ENCODE data around the gene TAS2R14. TPM values are rescaled to one million over a fixed set of nuclear protein-coding genes. Genes with fewer than 3 reads are reported as not detected.
A peak's percentile ranks its signal among the peaks of the same experiment; 100 is the strongest.

Gene TAS2R14
- total RNA-seq, 6 experiments from 2014 or later = 0.81 to 4.2 (median 1.6) TPM

DNA sequence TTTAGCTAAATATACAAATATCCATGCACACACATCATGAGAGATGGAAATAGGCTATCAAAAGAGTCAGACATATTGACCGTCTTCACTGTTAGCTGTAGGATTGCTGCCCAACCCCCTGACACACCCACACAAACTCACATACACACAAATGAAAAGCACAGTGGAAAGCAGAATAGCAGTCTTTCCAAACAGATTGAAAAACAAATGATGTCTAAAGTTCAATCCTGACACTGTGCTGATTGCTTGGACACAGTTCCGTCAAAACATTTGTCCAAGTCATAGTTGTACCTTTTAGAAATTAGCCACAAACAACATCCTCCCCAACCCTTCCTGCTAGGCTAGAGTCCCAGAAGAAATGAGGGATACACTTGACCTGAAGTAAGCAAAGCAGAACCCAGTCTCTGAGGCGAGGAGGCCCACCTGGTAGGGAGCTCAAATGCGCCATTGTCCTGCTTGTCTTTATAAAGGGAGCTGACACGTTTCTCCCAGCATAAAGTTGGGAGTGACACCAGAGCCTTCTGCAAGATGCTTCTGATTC, 10.2 kb downstream of the TAS2R14 start, which contains the start of gene PRH2:
Gene PRH2, plus strand, starts transcription at position 491 of the 541 bp plus-strand sequence. Its CDS starts 38 bp downstream, at position 529.
- ATAC-seq (peak; percentile 62 to 90 (median 76)), DNase-seq (no peak)
- no peak for TF ChIP-seq POLR2A (IDR thresholded peaks at IDR 0.05)
- TF ChIP-seq, protein P1, sequence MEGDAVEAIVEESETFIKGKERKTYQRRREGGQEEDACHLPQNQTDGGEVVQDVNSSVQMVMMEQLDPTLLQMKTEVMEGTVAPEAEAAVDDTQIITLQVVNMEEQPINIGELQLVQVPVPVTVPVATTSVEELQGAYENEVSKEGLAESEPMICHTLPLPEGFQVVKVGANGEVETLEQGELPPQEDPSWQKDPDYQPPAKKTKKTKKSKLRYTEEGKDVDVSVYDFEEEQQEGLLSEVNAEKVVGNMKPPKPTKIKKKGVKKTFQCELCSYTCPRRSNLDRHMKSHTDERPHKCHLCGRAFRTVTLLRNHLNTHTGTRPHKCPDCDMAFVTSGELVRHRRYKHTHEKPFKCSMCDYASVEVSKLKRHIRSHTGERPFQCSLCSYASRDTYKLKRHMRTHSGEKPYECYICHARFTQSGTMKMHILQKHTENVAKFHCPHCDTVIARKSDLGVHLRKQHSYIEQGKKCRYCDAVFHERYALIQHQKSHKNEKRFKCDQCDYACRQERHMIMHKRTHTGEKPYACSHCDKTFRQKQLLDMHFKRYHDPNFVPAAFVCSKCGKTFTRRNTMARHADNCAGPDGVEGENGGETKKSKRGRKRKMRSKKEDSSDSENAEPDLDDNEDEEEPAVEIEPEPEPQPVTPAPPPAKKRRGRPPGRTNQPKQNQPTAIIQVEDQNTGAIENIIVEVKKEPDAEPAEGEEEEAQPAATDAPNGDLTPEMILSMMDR (IDR thresholded peaks at IDR 0.05) = no peak
- Histone ChIP-seq H3K4me1 (no peaks in the 10 kb centered on the region), H3K27ac (no peak within 1 kb of the TSS), H3K9me3 (no peaks in the 10 kb centered on the region), H3K36me3 (no peaks in the 10 kb centered on the region), H3K27me3 (no peaks in the 10 kb centered on the region), H3K4me3 (no peak within 1 kb of the TSS)
- intact Hi-C loops (cut with DNase I) = no loop called here
- WGBS (ENCODE audit: insufficient coverage, low coverage, low lambda C conversion rate, missing lambda C conversion rate) = 67% methylated on average over 5 of the region's 5 CpGs

DNA sequence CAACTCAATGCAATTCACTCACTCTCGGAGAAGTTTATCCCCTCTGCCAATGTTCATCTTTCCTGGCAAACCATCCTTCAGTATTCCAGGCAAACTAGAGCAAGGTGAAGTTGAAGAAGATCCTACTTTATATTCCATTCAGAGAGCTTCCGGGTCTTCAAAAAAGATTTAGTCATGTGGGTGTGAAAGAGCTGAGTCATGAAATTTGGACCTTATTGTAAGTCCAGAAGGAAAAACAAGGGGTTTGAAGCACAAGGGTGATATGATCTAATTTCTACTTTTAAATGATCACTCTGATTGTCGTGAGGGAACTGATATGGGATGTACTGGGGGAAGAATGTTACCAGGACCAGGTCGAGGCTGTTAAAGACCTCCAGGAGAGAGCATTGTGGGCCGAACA, 12.8 kb downstream of the TAS2R14 start:
- Histone ChIP-seq H3K9me3 (no peaks in the 10 kb centered on the region), H3K4me3 (no peak overlapping the region), H3K4me1 (no peaks in the 10 kb centered on the region), H3K27ac (no peak overlapping the region), H3K36me3 (no peaks in the 10 kb centered on the region), H3K27me3 (no peaks in the 10 kb centered on the region)
- 91% methylated on average over 5 of the region's 5 CpGs for WGBS (ENCODE audit: insufficient coverage, low coverage, low lambda C conversion rate, missing lambda C conversion rate)
- TF ChIP-seq, protein P1 (IDR thresholded peaks at IDR 0.05) = no peak
- TF ChIP-seq POLR2A (IDR thresholded peaks at IDR 0.05) = no peak
- intact Hi-C loops (cut with DNase I) = no loop called here
- ATAC-seq (no peak), DNase-seq (no peak)

DNA sequence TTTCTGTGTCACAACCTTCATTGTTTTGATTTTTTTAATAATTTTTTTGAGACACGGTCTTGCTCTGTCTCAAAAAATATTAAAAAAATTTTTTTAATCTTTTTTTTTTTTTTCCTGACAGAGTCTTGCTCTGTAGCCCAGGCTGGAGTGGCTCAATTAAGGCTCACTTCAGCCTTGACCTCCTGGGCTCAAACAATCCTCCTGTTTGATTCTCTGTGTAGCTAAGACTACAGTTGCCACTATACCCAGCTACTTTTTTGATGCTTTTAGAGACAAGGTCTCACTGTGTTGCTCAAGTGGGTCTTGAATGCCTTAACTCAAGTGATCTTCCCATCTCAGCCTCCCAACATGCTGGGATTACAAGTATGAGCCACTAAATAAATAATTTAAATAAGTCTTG, 19.3 kb downstream of the TAS2R14 start:
- WGBS (ENCODE audit: insufficient coverage, low coverage, low lambda C conversion rate, missing lambda C conversion rate) = 100% methylated on average over 1 of the region's 1 CpG
- H3K4me1 ChIP-seq = no peaks in the 10 kb centered on the region
- no peaks in the 10 kb centered on the region for H3K36me3 ChIP-seq
- intact Hi-C loops (cut with DNase I) = no loop called here
- H3K27me3 ChIP-seq = no peaks in the 10 kb centered on the region
- H3K27ac ChIP-seq = no peak overlapping the region
- no peak for TF ChIP-seq POLR2A (IDR thresholded peaks at IDR 0.05)
- TF ChIP-seq, protein P1 (IDR thresholded peaks at IDR 0.05) = no peak
- DNase-seq = no peak
- ATAC-seq = no peak
- no peaks in the 10 kb centered on the region for H3K9me3 ChIP-seq
- H3K4me3 ChIP-seq = no peak overlapping the region

DNA sequence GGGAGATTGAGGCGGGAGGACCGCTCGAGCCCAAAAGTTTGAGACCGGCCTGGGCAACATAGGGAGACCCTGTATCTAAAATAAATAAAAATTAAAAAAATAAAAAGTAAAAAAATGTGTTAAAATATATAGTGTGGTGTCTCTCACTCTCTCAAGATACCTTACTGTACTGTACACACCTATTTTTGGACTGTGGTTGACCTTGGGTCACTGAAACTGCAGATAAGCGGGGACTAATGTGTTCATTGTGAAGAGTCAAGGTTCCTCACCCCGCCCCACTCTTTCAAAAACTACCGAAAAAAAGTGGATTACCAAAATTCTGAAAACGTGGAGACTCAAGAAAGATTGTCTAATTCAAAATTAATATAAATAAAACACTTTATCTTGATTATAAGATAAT, 28.7 kb downstream of the TAS2R14 start:
- no peaks in the 10 kb centered on the region for H3K4me1 ChIP-seq
- no peak overlapping the region for H3K4me3 ChIP-seq
- H3K36me3 ChIP-seq = no peaks in the 10 kb centered on the region
- ATAC-seq = no peak
- 64% methylated on average over 8 of the region's 8 CpGs for WGBS (ENCODE audit: insufficient coverage, low coverage, low lambda C conversion rate, missing lambda C conversion rate)
- H3K9me3 ChIP-seq = no peaks in the 10 kb centered on the region
- intact Hi-C loops (cut with DNase I) = no loop called here
- DNase-seq = no peak
- H3K27me3 ChIP-seq = no peaks in the 10 kb centered on the region
- TF ChIP-seq POLR2A (IDR thresholded peaks at IDR 0.05) = no peak
- TF ChIP-seq, protein P1 (IDR thresholded peaks at IDR 0.05) = no peak
- no peak overlapping the region for H3K27ac ChIP-seq

DNA sequence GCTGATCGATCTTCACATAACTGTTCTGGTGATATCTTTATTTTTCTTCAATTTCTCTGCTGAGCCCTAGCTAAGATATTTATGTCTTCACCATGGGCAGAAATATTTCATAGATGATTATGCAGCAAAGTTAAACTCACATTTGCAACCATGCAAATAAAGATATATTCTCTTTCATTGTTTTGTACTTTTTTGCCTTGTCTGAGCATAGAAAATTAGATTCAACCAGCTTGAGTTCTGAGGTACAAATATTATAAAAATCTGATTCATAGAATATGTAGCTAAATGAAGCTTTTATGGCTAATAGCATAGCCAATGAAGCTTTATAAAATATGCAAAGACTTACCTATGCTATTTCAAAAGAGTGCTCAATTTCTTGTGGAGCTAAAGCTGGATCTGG, 29.6 kb downstream of the TAS2R14 start, which contains the start of gene TAS2R13:
Gene TAS2R13, minus strand, starts transcription at position 101 of the 400 bp plus-strand sequence. CDS start 264 bp downstream, outside the sequence.
- Histone ChIP-seq H3K4me3 (no peak within 1 kb of the TSS), H3K4me1 (no peaks in the 10 kb centered on the region), H3K27me3 (no peaks in the 10 kb centered on the region), H3K27ac (no peak within 1 kb of the TSS), H3K9me3 (no peaks in the 10 kb centered on the region), H3K36me3 (no peaks in the 10 kb centered on the region)
- intact Hi-C loops (cut with DNase I) = no loop called here
- WGBS (ENCODE audit: insufficient coverage, low coverage, low lambda C conversion rate, missing lambda C conversion rate) = 93% methylated on average over 1 of the region's 1 CpG
- ATAC-seq = no peak
- DNase-seq = no peak
- no peak for TF ChIP-seq POLR2A (IDR thresholded peaks at IDR 0.05)
- TF ChIP-seq, protein P1 (IDR thresholded peaks at IDR 0.05) = no peak

All from right lobe of liver (tissue), 6 donors.